C4-2B (cell line): Measurements from ENCODE around the gene TBC1D22A.

ENCODE experiments used
- ZFX ChIP-seq: fragments of 450-650 bp; IDR thresholded peaks from 2 replicates; pipeline ENCODE4 v1.6.1; 2017
- TF ChIP-seq, protein P1 (sequence below): fragments of 450-650 bp; conservative IDR thresholded peaks from 2 replicates; pipeline ENCODE4 v1.5.1; 2017; ENCODE audit warnings: mild to moderate bottlenecking

DNA sequence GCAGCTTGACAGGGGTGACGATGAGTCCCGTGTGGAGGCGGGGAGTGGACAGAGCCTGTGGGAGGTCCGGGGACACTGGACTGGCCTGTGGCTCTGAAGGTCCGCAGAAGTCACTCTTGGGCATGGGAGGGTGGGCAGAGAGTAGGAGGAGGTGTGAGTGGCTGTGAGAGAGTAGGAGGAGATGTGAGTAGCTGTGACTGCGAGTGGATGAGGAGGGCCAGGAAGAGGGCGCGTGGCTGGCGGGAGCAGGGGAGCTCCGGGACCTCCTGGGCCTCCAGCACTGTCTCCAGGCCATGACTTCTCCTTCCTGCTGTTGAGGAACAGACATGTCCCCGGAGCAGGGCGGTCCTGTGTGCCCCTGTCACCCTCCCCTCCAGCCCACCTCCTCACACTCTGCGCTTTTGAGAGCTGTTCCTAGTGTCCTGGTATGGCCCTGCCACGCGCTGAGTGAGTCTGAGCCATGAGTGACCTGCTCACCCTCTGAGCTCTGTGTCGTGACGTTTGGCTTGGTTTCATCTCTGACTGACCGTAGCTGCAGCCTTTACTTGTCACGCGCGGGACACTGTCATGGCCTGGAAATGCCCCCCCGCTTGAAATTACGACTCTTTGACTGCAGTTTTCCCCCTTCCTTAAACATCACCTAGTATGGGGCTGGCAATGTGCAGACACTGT lies 391.5 kb downstream of the TBC1D22A start:
- TF ChIP-seq, protein P1, sequence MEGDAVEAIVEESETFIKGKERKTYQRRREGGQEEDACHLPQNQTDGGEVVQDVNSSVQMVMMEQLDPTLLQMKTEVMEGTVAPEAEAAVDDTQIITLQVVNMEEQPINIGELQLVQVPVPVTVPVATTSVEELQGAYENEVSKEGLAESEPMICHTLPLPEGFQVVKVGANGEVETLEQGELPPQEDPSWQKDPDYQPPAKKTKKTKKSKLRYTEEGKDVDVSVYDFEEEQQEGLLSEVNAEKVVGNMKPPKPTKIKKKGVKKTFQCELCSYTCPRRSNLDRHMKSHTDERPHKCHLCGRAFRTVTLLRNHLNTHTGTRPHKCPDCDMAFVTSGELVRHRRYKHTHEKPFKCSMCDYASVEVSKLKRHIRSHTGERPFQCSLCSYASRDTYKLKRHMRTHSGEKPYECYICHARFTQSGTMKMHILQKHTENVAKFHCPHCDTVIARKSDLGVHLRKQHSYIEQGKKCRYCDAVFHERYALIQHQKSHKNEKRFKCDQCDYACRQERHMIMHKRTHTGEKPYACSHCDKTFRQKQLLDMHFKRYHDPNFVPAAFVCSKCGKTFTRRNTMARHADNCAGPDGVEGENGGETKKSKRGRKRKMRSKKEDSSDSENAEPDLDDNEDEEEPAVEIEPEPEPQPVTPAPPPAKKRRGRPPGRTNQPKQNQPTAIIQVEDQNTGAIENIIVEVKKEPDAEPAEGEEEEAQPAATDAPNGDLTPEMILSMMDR, result no peak
- TF ChIP-seq ZFX, result no peak
